Osteoblast (primary cell): ENCODE measurements around the gene TERT. TPM values are rescaled to one million over a fixed set of nuclear protein-coding genes. Genes with fewer than 3 reads are reported as not detected.
A peak's percentile ranks its signal among the peaks of the same experiment; 100 is the strongest.

Experiments
- DNase-seq: peaks from one replicate; pipeline ENCODE4 v3.0.0; 2011; ENCODE audit warnings: low spot score, mixed read lengths; ENCODE audit not compliant: insufficient read length; ENCODE audit errors: missing footprints
- H2AFZ ChIP-seq: 2 replicates; pipeline ENCODE4 v1.6.0; 2011; ENCODE audit warnings: mild to moderate bottlenecking, low read length
- H3K27ac ChIP-seq: 2 replicates; pipeline ENCODE4 v1.5.1; 2011; ENCODE audit warnings: mild to moderate bottlenecking, low read depth, low read length, moderate library complexity
- H3K27me3 ChIP-seq: 2 replicates; pipeline ENCODE4 v1.6.0; 2012; ENCODE audit warnings: mild to moderate bottlenecking, control low read depth, inconsistent platforms, low read length, moderate library complexity; ENCODE audit not compliant: insufficient read depth
- H3K36me3 ChIP-seq: 2 replicates; pipeline ENCODE4 v1.5.1; 2011; ENCODE audit warnings: mild to moderate bottlenecking, low read length, control low read depth, moderate library complexity; ENCODE audit not compliant: insufficient read depth
- H3K4me1 ChIP-seq: 2 replicates; pipeline ENCODE4 v1.5.1; 2011; ENCODE audit warnings: mild to moderate bottlenecking, low read length, control low read depth, moderate library complexity; ENCODE audit not compliant: insufficient read depth
- H3K4me2 ChIP-seq: 2 replicates; pipeline ENCODE4 v1.6.0; 2011; ENCODE audit warnings: mild to moderate bottlenecking, low read length; ENCODE audit not compliant: insufficient read depth
- H3K4me3 ChIP-seq: fragments of 200-600 bp; sonication (generic); 3 replicates; pipeline ENCODE4 v1.5.1; 2012; ENCODE audit warnings: mild to moderate bottlenecking, low read length, inconsistent platforms; ENCODE audit not compliant: insufficient read depth
- H3K79me2 ChIP-seq: 2 replicates; pipeline ENCODE4 v1.6.0; 2012; ENCODE audit warnings: mild to moderate bottlenecking, low read length, control low read depth, inconsistent platforms; ENCODE audit not compliant: insufficient read depth
- H3K9me3 ChIP-seq: 2 replicates; pipeline ENCODE4 v1.5.1; 2011; ENCODE audit warnings: low read depth, low read length, control low read depth
- H4K20me1 ChIP-seq: 2 replicates; pipeline ENCODE4 v1.6.0; 2012; ENCODE audit warnings: mild to moderate bottlenecking, low read length, control low read depth; ENCODE audit not compliant: insufficient read depth
- CTCF ChIP-seq: IDR thresholded peaks from 2 replicates; pipeline ENCODE4 v1.5.1; 2011; ENCODE audit warnings: mild to moderate bottlenecking, low read depth, low read length, moderate library complexity; ENCODE audit errors: extremely low read depth
- total RNA-seq: library from RNA; depleted of rRNA; stranded (reverse); fragments of >200 nt; gene quantifications from 2 replicates; pipeline ENCODE4 v1.2.3, GENCODE V29; 2012

Gene TERT
- total RNA-seq, 1 donor, result not detected

- no peaks in the 10 kb centered on the region for H3K4me1 ChIP-seq
- H3K36me3 ChIP-seq, result no peaks in the 10 kb centered on the region
- no peak overlapping the region for H2AFZ ChIP-seq
- H3K79me2 ChIP-seq, result no peaks in the 10 kb centered on the region
- no peak overlapping the region for H3K4me2 ChIP-seq
- H4K20me1 ChIP-seq, result no peaks in the 10 kb centered on the region
- H3K9me3 ChIP-seq, result no peaks in the 10 kb centered on the region
- H3K27ac ChIP-seq, result no peak overlapping the region
- H3K27me3 ChIP-seq, result peaks cover 25% of the 10 kb centered on the region
- peak; percentile 79 for DNase-seq
- no peak for TF ChIP-seq CTCF
- H3K4me3 ChIP-seq, result no peak overlapping the region
Observed at GRCh38 chr5:1299511-1299850, 4.6 kb upstream of the TERT start.

GRCh38 chr5:1298723-1299510, 4.0 kb upstream of the TERT start:
- H3K36me3 ChIP-seq, result no peaks in the 10 kb centered on the region
- H3K4me1 ChIP-seq, result no peaks in the 10 kb centered on the region
- no peak for TF ChIP-seq CTCF
- DNase-seq, result no peak
- no peaks in the 10 kb centered on the region for H3K79me2 ChIP-seq
- peaks cover 25% of the 10 kb centered on the region for H3K27me3 ChIP-seq
- H3K4me2 ChIP-seq, result no peak overlapping the region
- no peak overlapping the region for H2AFZ ChIP-seq
- no peak overlapping the region for H3K27ac ChIP-seq
- H4K20me1 ChIP-seq, result no peaks in the 10 kb centered on the region
- H3K9me3 ChIP-seq, result no peaks in the 10 kb centered on the region
- no peak overlapping the region for H3K4me3 ChIP-seq

GRCh38 chr5:1298067-1298551, 3.2 kb upstream of the TERT start:
- TF ChIP-seq CTCF, result no peak
- H3K27me3 ChIP-seq, result peaks cover 25% of the 10 kb centered on the region

GRCh38 chr5:1297243-1297642, 2.4 kb upstream of the TERT start:
- TF ChIP-seq CTCF, result no peak
- Histone ChIP-seq H3K9me3 (no peaks in the 10 kb centered on the region), H2AFZ (no peak overlapping the region), H3K4me3 (no peak overlapping the region), H3K36me3 (no peaks in the 10 kb centered on the region), H3K27ac (no peak overlapping the region), H4K20me1 (no peaks in the 10 kb centered on the region), H3K4me1 (no peaks in the 10 kb centered on the region), H3K4me2 (no peak overlapping the region), H3K79me2 (no peaks in the 10 kb centered on the region), H3K27me3 (peaks cover 23% of the 10 kb centered on the region)
- no peak for DNase-seq

More at GRCh38 chr5:1298067-1298551, 3.2 kb upstream of the TERT start:
- Histone ChIP-seq H3K36me3 (no peaks in the 10 kb centered on the region), H2AFZ (no peak overlapping the region), H3K4me3 (no peak overlapping the region), H3K27ac (no peak overlapping the region), H3K9me3 (no peaks in the 10 kb centered on the region), H3K4me1 (no peaks in the 10 kb centered on the region), H3K79me2 (no peaks in the 10 kb centered on the region), H4K20me1 (no peaks in the 10 kb centered on the region), H3K4me2 (no peak overlapping the region)
- peak; percentile 66 for DNase-seq
